HG02763 (cell line): ENCODE results near the gene GAB2.
A peak's percentile ranks its signal among the peaks of the same experiment; 100 is the strongest.
"Not testable (repeated sequence)": the region's sequence is repeated elsewhere in the genome, so short reads cannot be mapped to it uniquely, and the experiment has no call there.

Experiments used
- ATAC-seq: cut with Tn5 transposase; IDR thresholded peaks from one replicate; pipeline ENCODE4 v1.9.1; 2021; ENCODE audit warnings: mild to moderate bottlenecking, moderate library complexity; ENCODE audit not compliant: unreplicated experiment

GAB2 gene, protein sequence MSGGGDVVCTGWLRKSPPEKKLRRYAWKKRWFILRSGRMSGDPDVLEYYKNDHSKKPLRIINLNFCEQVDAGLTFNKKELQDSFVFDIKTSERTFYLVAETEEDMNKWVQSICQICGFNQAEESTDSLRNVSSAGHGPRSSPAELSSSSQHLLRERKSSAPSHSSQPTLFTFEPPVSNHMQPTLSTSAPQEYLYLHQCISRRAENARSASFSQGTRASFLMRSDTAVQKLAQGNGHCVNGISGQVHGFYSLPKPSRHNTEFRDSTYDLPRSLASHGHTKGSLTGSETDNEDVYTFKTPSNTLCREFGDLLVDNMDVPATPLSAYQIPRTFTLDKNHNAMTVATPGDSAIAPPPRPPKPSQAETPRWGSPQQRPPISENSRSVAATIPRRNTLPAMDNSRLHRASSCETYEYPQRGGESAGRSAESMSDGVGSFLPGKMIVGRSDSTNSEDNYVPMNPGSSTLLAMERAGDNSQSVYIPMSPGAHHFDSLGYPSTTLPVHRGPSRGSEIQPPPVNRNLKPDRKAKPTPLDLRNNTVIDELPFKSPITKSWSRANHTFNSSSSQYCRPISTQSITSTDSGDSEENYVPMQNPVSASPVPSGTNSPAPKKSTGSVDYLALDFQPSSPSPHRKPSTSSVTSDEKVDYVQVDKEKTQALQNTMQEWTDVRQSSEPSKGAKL

DNA sequence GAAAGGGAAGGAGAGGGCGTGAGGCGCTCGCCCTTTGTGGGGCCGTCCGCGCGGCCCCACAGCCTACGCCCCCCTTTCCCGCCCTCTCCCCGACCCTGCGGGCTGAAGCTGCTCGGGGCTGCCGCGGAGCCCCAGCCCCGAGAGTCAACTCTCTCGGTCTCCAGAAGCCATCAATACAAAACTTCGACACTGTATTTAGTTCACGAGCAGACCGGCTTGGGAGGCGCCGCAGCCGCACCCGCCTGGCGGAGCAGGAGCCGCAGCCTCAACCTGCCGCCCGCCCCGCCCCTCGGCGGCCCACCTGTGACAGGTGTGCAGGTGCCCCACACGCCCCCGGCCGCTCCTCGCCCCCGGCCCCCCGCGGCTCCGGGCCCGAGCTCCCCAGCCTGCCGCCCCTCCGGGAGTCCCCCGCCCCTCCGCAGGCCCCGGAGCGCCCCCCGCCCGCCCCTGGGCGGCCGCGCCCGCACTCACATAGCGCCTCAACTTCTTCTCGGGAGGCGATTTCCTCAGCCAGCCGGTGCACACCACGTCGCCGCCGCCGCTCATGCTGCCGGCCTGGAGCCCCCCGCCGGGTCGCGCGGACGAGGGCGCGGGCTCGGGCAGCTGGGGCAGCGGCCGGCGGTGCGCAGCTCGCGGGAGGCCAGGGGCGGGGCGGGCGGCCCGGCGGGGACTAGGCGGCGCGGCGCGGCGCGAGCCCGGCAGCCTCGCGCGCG lies at the start of gene GAB2:
Gene GAB2, minus strand, starts transcription at position 646 of the 713 bp plus-strand sequence. Its CDS starts 100 bp downstream, at position 546.
- ATAC-seq: peak; percentile 14

DNA sequence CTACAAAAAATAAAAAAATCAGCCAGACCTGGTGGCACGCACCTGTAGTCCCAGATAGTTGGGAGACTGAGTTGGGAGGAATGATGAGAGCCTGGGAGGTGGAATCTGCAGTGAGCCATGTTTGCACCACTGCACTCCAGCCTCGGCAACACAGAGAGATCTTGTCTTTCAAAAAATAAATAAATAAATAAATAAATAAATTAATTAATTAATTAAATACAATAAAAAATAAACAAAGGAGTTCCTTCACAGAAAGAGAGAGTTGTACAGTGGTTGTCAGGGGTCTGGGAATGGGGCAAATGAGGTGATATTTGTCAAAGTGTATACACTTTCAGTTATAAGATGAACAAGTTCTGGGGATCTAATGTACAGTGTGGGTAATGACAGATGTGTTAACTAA lies 49.8 kb upstream of the GAB2 start:
- ATAC-seq: no peak

DNA sequence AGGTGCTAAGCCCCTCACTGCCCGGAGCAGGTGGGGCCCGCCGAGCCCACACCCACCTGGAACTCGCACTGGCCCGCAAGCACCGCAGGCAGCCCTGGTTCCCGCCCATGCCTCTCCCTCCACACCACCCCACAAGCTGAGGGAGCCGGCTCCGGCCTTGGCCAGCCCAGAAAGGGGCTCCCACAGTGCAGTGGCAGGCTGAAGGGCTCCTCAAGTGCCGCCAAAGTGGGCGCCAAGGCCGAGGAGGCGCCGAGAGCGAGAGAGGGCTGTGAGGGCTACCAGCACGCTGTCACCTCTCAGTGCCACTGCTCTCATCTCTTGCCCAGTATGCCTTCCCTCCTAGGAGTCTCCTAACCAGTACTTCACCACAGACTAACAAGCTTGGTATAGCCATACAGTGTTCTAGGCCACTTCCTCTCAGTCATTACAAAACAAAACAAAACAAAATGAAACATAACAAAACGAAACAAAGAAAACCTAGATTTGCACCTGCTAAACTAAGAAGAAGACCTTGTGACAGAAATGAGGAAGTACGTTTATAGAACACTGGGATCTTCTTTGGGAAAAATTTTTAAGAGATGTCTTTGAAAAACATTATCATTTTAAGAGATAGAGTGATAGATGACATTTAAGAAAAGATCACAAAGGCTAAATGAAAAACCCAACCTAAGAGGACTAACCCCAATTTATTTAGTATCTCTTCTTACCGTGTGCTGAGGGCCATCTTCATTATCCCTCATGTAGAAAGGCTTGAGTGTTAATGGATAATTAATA lies 47.7 kb upstream of the GAB2 start:
- peak; percentile 97 for ATAC-seq

DNA sequence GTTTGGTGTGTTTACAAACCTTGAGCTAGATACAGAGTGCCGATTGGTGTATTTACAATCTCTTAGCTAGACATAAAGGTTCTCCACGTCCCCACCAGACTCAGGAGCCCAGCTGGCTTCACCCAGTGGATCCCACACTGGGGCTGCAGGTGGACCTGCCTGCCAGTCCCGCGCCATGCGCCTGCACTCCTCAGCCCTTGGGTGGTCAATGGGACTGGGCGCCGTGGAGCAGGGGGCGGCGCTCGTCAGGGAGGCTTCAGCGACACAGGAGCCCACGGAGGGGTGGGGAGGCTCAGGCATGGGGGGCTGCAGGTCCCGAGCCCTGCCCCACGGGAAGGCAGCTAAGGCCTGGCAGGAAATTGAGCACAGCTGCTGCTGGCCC lies 47.2 kb upstream of the GAB2 start:
- ATAC-seq: not testable (repeated sequence)

DNA sequence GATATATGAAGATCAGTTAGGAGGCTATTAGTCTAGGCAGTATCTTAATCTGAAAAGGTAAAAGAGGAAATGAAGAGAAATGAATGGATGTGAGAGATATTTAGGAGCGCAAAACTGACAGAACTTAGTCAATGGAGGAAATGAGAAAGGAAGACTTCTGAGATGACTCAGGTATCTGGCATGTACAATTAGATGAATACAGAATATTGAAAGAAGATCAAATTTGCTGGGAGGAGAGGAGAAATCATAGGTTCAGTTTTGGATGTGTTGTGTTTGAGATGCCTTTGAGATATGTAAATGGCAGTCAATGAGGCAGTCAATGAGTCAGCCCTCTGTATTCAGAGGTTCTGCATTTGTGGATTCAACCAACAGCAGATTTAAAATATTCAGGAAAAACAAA lies 42.9 kb upstream of the GAB2 start:
- ATAC-seq: no peak

DNA sequence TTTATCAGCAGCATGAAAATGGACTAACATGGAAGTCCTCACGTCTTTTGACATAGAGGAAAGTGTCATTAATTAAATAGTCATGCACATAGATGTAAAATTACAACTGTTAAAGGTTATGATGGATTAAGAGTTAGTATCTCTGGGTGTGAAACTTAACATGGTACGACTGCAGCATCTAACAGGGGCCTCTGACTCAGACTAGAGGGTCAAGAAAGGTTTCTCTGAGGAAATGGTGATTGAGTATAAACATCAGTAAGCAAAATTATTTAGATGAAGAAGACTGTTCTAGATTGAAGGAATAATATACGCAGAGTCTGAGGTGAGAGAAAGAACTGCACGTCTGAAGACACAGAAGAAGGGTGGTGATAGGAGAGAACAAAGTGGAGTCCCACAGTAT lies 42.1 kb upstream of the GAB2 start:
- no peak for ATAC-seq

DNA sequence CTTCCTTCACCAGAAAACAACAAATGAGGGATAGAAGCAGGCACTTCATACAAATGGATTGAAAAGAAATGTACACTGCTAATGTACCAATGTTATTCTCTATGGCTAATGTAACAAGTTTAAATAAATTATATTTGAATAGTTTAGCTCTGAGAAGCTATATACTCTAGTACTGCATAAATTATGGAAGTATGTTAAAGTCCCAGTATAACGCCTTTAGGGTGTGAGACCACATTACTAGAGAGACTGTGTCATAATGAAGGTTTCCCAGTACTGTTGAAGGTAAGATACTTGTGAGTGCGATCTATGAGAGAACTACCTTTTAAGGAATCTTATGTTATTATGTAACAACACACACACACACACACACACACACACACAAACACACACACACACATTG lies 39.8 kb upstream of the GAB2 start:
- ATAC-seq: no peak

DNA sequence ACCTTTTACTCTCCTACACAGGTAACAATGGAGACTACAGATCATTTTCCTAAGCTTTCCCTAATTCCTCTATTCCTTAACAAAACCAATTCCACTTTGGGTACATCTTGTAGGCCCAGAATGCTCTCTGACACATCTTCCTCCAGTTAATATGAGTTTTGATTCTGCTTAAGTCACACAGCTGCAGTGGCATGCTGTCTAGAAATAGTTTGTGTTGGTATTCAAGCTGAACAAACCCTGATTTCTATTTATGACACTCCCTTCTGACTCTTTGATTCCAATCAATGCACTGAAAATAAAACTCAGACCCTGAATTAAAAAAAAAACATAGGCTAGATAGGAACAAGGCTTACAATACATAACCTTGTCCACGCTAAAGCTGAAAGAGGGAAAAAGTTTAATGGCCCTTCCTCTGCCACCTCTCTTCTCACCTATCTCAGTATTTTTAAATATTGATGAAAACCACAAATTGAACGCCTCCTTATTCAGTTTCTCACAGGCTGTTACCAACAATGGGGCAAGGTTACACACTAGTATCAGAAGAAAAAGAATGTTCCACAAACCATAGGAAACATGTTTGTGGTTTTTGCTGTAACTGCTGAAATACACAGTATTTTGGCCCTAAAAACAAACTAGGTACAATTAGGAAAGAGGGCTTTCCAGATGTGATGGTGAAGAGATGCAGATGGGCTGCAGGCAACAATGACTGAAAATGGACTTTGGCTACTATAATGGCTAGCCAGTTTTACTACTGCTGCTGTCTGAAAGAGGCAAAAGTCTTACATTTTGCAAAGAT lies 35.7 kb upstream of the GAB2 start:
- ATAC-seq: no peak

DNA sequence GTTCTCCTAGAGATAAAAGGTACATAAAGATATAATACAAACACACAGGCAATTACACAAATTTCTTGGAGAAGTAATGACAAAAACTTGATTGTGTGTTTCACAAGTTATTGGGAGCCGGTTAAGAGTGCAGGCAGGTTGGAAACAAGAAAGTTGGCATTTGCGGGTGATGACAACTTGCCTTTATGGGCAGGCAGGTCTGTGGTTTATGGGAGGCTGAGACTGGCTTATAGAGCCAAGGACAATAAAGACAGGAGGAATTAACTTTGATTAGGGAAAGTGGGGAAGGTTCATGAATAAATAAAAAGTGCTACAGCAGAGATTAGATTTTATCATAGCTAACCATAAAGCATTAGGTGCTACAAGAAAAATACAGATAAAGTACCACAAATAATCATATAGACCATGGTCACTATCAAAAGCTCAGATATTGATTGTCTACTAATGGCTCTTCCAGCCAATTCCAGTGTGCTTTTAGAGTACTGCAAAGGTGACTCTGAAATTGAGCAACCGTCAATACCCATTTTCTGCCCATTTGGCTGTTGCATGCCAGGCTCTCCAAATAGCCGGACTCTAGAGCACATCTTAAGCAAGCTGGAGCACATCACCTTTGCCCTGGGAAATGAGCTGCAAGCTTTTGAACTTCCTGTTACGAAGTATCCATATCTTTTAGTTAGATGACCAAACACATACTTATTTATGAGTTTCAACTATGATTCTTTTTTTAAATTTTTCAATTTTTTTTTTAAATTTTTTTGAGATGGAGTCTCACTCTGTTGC lies 33.9 kb upstream of the GAB2 start:
- ATAC-seq: no peak

DNA sequence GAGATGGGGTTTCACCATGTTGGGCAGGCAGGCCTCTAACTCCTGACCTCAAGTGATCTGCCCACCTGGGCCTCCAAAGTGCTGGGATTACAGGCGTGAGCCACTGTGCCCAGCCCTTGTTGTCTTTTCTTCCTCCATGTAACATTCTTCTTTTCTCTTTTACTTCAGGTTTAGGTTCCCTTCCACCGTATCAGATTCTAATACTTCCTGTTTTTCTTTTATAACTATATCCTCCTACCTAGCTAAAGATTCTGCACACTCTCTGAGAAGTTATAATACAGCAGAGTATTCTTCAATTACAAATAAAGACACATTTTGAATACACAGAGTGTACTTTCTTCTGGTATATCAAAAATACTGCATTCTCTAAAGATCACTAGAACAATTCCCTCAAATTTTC lies 33.2 kb upstream of the GAB2 start:
- ATAC-seq: no peak

DNA sequence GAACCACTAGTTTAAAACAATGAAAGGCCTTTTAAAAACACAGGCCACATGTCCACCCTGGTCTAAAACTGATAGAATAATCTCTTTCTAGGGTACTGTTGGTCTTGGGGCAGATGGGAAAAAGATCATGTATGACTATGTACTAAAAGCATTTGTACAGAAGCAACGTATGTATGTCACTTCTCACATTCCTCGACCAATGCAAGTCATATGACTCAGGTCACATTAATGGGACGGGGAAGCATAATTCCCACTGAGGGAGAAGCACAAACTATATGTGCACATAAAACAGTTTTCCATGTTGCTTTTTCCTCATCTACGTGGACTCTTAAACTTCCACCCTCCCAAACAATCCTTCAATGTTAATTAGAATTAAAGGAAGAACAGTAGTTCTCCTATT lies 32.2 kb upstream of the GAB2 start:
- no peak for ATAC-seq

DNA sequence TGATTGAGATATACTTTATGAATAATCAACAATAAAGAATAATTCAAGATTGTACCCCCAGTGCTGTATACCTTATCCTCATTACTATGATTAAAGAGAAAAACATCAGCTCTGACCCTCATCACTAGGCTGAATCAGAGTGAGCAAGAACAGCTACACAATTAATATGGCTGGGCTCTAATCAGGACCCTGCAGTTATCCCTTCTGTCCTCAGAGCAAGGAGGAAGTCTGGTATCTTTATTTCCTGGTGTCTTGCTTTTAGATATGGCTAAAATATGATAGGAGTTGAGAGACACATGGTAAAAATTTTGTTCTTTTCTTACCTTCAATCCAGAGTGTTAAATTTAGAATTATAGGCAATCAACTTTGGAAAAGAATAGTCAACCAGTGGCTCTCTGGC lies 28.6 kb upstream of the GAB2 start:
- no peak for ATAC-seq

DNA sequence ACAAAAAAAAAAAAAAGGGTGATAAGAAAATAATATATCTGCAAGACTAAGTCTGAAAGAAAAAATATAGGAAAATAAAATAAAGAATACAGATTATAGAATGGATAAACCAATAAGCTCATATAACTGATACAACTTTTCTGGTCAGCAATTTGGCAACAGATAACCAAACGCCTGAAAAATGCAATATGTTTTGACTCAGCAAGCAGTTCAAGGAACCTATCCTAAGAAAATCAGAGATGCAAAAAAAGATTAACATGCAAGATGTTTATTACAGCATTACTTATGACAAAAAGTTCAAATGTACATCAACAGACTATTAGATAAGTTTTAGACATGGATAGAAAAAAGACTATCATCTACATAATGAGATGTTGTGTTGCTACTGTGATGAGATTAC lies 27.1 kb upstream of the GAB2 start:
- no peak for ATAC-seq

DNA sequence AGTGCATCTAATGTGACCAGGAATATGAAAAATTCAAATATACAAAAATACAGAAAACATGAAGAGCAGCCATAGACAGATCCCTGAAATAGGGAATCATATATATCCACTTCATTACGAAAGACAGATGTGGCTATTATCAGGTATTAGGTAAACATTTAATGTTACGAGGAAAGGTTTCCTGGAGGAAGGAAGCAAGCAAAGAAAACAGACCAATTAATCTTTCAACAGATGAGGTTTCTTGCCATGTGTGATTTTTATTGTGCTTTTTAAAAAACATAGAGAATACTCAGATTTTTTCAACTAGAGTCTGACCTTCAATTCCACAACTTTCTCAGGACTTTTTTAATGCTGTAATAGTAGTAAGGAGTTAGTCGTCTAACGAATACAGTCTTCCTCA lies 24.3 kb upstream of the GAB2 start:
- ATAC-seq: no peak

DNA sequence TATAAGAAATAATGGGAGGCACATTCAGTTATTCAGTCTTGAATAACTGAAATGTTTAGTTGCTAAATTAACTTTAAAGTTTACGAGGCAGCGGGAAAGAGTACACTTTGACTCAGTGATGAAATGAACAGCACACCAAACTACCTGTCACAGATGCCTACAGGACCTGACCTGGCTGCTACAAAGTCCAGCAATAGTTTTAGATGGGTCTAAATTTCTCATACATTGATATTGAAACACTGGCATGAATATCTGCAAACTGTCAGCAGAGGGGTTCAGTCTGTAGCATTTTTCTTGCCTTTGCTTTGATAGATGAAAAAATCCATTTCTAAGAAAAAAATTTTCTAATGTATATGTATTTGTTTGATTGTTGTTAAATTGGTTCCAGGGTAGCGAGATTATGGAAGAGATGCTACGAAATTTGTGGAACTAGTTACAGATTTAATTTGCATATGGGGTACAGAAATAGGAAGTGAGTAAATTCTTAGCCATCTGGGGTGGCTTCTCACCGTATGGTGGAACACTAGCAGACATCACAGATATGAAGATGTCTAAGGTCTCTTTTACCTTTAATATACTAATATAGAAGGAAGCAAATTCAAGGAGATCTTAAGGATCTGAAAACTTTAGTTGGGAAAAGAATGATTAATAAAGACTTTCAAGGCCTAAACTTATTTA lies 20.8 kb upstream of the GAB2 start:
- ATAC-seq: peak; percentile 84

DNA sequence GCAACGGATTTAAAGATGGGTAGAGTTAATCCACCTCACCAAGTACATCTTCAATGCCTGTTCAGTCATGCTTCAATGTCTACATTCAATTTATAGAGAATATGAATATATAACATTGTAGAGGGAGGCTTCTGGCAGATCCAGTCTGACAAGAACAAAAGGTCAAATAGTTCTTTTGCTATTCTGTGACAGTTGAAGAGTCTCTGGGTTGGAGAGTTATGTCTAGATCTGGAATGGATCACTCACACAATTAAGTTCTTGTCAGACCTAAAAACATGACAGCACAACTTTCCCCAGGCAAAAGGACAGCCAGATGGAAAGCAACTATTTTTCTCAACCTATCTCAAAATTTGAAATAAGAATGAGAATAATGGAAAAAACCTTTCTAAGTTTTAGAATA lies 15.3 kb upstream of the GAB2 start:
- no peak for ATAC-seq

DNA sequence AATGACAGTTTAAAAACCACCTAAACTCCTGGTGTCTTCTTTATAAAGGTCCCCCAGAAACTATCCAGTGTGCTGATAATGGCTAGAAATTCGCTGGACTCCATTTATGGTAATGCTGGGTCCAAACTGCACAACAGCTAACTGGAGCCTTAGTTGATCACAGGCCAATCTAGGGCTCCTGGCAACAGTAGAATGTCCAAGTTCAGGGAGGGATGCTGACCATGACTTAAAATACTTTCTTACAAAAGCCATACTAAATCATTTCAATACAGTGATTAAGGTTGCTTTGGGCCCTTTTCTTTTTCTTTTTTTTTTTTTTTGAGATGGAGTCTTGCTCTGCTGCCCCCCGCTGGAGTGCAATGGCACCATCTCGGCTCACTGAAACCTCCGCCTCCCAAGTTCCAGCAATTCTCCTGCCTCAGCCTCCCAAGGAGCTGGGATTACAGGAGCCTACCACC lies 14.5 kb upstream of the GAB2 start:
- ATAC-seq: no peak

DNA sequence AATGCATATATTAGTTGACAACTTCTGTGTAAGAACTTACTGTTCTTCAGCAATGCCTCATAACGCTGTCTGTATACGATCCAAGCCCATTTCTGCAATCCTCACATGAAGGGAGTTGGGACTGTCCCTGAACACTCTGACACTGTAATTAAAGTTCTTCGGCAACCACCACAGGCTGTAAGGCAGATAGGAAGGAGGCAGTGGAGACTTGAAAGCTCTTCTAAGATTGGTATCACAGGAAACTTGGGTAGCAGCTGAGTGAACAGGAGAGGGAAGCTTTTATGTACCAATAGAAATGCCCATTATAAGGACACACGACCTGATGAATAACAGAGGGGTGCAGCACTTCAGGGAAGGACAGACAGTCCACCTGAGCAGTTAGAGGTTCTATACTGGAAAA lies 12.0 kb upstream of the GAB2 start:
- no peak for ATAC-seq

DNA sequence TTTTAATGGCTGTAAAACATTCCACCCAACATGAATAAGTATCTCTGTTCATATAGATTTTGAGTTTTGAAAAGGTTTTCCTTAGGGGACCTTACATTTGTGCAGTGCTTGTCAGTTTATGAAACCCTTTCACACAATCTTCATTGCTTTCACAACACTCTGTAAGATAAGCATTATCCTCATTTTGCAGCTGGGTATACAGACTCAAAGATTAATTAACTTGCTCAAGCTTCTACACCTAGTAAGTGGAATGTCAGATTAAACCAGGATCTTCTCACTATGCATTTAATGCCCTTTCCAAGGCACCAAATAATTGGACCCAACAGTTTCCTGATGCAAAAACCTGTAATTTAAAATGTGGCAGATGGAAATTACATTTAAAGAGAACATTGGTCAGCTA lies 11.6 kb upstream of the GAB2 start:
- ATAC-seq: no peak
